Caco-2 (cell line): Measurements from ENCODE around the gene APBB1. TPM values are rescaled to one million over a fixed set of nuclear protein-coding genes. Genes with fewer than 3 reads are reported as not detected.
A peak's percentile ranks its signal among the peaks of the same experiment; 100 is the strongest.

ENCODE experiments used
- Bru-seq: library from RNA; stranded (reverse); fragments of 400-500 nt; gene quantifications from one replicate; lab custom pipeline; 2021; lab: Mats Ljungman, UMichigan
- BruChase-seq, 2 experiments: library from RNA; stranded (reverse); fragments of 400-500 nt; gene quantifications; one replicate each; lab custom pipeline; 2021; lab: Mats Ljungman, UMichigan
- BruUV-seq: library from RNA; stranded (reverse); fragments of 400-500 nt; replicated peaks from 2 replicates; lab custom pipeline; 2021; lab: Mats Ljungman, UMichigan
- CTCF ChIA-PET: fragments of 300-600 bp; sonication (Branson Sonifier 250); formaldehyde crosslinking; loops from one replicate; lab custom pipeline; 2022; ENCODE audit warnings: antibody characterized with exemption; lab: Charles Lee
- POLR2A ChIA-PET: fragments of 300-600 bp; sonication (Branson Sonifier 250); formaldehyde crosslinking; loops from one replicate; lab custom pipeline; 2022; ENCODE audit warnings: antibody characterized with exemption; lab: Charles Lee
- DNase-seq, 2 experiments: peaks; one replicate each; pipeline versions ENCODE4 v3.0.0 to v3.0.0-alpha.2; 2020 to 2022
- H3K27me3 ChIP-seq: replicated peaks from 2 replicates; pipeline ENCODE4 v1.6.0; 2011; ENCODE audit warnings: low read length; ENCODE audit not compliant: control insufficient read depth, insufficient read depth
- H3K36me3 ChIP-seq: 2 replicates; pipeline ENCODE4 v1.5.1; 2011; ENCODE audit warnings: low read length; ENCODE audit not compliant: control insufficient read depth, insufficient read depth
- H3K4me1 ChIP-seq: fragments of 250-450 bp; sonication (Bioruptor Pico); 2 replicates; pipeline ENCODE4 v1.5.1; 2020; ENCODE audit warnings: mild to moderate bottlenecking
- H3K4me3 ChIP-seq: 2 replicates; pipeline ENCODE4 v1.5.1; 2011; ENCODE audit warnings: low read depth, mild to moderate bottlenecking, control low read depth, low read length
- H3K9me3 ChIP-seq: fragments of 250-450 bp; sonication (Bioruptor Pico); 2 replicates; pipeline ENCODE4 v1.5.1; 2020; ENCODE audit warnings: mild to moderate bottlenecking, moderate library complexity
- H3K27ac Mint-ChIP-seq: one replicate; pipeline ENCODE4 v1.8.0; 2022; ENCODE audit warnings: mixed read lengths; ENCODE audit not compliant: unreplicated experiment
- H3K27me3 Mint-ChIP-seq: one replicate; pipeline ENCODE4 v1.8.0; 2022; ENCODE audit warnings: mixed read lengths; ENCODE audit not compliant: insufficient read depth, unreplicated experiment
- H3K36me3 Mint-ChIP-seq: one replicate; pipeline ENCODE4 v1.8.0; 2022; ENCODE audit warnings: mild to moderate bottlenecking, mixed read lengths; ENCODE audit not compliant: insufficient read depth, unreplicated experiment
- H3K4me1 Mint-ChIP-seq: one replicate; pipeline ENCODE4 v1.8.0; 2022; ENCODE audit warnings: low read depth, mixed read lengths; ENCODE audit not compliant: unreplicated experiment
- H3K4me3 Mint-ChIP-seq: one replicate; pipeline ENCODE4 v1.8.0; 2022; ENCODE audit warnings: mild to moderate bottlenecking, moderate library complexity, mixed read lengths; ENCODE audit not compliant: unreplicated experiment
- H3K9me3 Mint-ChIP-seq: one replicate; pipeline ENCODE4 v1.8.0; 2022; ENCODE audit warnings: mixed read lengths; ENCODE audit not compliant: unreplicated experiment
- intact Hi-C: fragments of 100-400 bp; cut with micrococcal nuclease; formaldehyde crosslinking; loops from one replicate; pipeline ENCODE4 v1.10.0; 2022; ENCODE audit not compliant: unreplicated experiment
- long read RNA-seq: library from polyadenylated mRNA; stranded (forward); transcript quantifications from one replicate; pipeline ENCODE4 v2.0.0, GENCODE V29; 2022
- total RNA-seq: library from RNA; stranded (reverse); gene quantifications from 2 replicates; pipeline ENCODE4 v1.2.3, GENCODE V29; 2022
- TF ChIP-seq, protein P1 (sequence below), 2 experiments: fragments of 200-600 bp in 1 of 2; IDR thresholded peaks; 1 replicate in 1 of 2; 2 replicates in 1 of 2; pipeline versions ENCODE4 v1.5.1 to v1.8.0; 2011 to 2022; ENCODE audit warnings: antibody characterized with exemption in 1 of 2, control low read depth in 1 of 2, inconsistent platforms in 1 of 2, low read depth in 1 of 2, low read length in 1 of 2, mild to moderate bottlenecking in 1 of 2, moderate library complexity in 1 of 2; ENCODE audit not compliant: insufficient read depth in 1 of 2, severe bottlenecking in 1 of 2, unreplicated experiment in 1 of 2

APBB1 gene
- total RNA-seq (37.8 and 39.0 TPM in 2 replicates), Bru-seq, nascent RNA (percentile 57 among the genes with signal in this experiment), BruChase-seq, experiment 1, labeled RNA remaining after a 2-hour chase (percentile 55 among the genes with signal in this experiment), BruChase-seq, experiment 2, labeled RNA remaining after a 6-hour chase (percentile 61 among the genes with signal in this experiment)
- long read RNA-seq, transcript APBB1-201 (14 exons, 2,636 nt): major isoform, 23 of 38 reads
- long read RNA-seq, partial matches to known transcripts: 4 of 38 reads
- long read RNA-seq, other reads (novel, unspliced or antisense): 9 of 38 reads

GRCh38 chr11:6419009-6419631 lies at the start of gene APBB1:
APBB1 (minus strand) TSS chr11:6419094; CDS start chr11:6411347, 7,747 bp downstream.
- Histone ChIP-seq H3K36me3 (no peaks in the 10 kb centered on the region), H3K27me3 (no peaks in the 10 kb centered on the region), H3K9me3 (no peaks in the 10 kb centered on the region), H3K4me1 (peaks cover 14% of the 10 kb centered on the region), H3K4me3 (peak within 1 kb of the TSS; percentile 81)
- TF ChIP-seq, protein P1, sequence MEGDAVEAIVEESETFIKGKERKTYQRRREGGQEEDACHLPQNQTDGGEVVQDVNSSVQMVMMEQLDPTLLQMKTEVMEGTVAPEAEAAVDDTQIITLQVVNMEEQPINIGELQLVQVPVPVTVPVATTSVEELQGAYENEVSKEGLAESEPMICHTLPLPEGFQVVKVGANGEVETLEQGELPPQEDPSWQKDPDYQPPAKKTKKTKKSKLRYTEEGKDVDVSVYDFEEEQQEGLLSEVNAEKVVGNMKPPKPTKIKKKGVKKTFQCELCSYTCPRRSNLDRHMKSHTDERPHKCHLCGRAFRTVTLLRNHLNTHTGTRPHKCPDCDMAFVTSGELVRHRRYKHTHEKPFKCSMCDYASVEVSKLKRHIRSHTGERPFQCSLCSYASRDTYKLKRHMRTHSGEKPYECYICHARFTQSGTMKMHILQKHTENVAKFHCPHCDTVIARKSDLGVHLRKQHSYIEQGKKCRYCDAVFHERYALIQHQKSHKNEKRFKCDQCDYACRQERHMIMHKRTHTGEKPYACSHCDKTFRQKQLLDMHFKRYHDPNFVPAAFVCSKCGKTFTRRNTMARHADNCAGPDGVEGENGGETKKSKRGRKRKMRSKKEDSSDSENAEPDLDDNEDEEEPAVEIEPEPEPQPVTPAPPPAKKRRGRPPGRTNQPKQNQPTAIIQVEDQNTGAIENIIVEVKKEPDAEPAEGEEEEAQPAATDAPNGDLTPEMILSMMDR (IDR thresholded peaks at IDR 0.05; ENCODE audit: insufficient read depth in 1 of 2, low read depth in 1 of 2, low read length in 1 of 2, severe bottlenecking in 1 of 2, unreplicated experiment in 1 of 2): peak in 1 of 2 experiments; percentile 13
- H3K27ac Mint-ChIP-seq: no peak within 1 kb of the TSS
- H3K27me3 Mint-ChIP-seq: peaks cover 2% of the 10 kb centered on the region
- peak in 1 of 2 experiments; percentile 75 for DNase-seq
- no peaks in the 10 kb centered on the region for H3K4me1 Mint-ChIP-seq
- intact Hi-C loops: loop anchor here (1.0 kb wide), 2 partner anchors 8 to 29 kb away; partner anchors contain the start of gene SMPD1
- H3K9me3 Mint-ChIP-seq: no peaks in the 10 kb centered on the region
- POLR2A ChIA-PET: interaction anchor here (0.5 to 2.3 kb wide), 10 partner anchors 9 to 264 kb away, joined by 3 to 8 read pairs (median 4); partner anchors contain the start of genes ARFIP2, MRPL17, SMPD1 and TAF10
- CTCF ChIA-PET: interaction anchor here (0.5 to 1.9 kb wide), 16 partner anchors 9 to 156 kb away, joined by 3 to 22 read pairs (median 3); partner anchors contain the start of gene SMPD1
- no peak within 1 kb of the TSS for H3K4me3 Mint-ChIP-seq
- BruUV-seq: no TSS peak
- H3K36me3 Mint-ChIP-seq: no peaks in the 10 kb centered on the region

DNA sequence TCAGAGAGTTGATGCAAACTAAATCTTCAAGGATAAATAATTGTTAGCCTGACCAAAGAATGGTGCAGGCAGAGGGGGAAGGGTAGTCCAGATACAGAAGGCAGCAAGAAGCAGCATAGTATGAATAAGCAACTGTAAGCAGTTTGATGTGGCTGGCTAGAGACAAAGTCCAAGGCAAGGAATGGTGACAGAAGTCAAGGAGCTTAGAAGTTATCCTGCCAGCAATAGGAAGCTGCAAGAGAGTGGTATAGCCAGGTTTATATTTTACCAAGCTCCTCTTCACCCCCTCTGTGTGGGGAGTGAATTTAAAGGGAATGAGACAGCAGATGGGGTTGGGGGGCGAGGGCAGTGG lies 40.2 kb upstream of the APBB1 start:
- TF ChIP-seq, protein P1 (IDR thresholded peaks at IDR 0.05; ENCODE audit: insufficient read depth in 1 of 2, low read depth in 1 of 2, low read length in 1 of 2, severe bottlenecking in 1 of 2, unreplicated experiment in 1 of 2): no peak
- H3K9me3 Mint-ChIP-seq: no peaks in the 10 kb centered on the region
- Histone ChIP-seq H3K9me3 (no peaks in the 10 kb centered on the region), H3K36me3 (peaks cover 8% of the 10 kb centered on the region), H3K27me3 (no peaks in the 10 kb centered on the region), H3K4me1 (peaks cover 33% of the 10 kb centered on the region), H3K4me3 (no peak overlapping the region)
- no peaks in the 10 kb centered on the region for H3K27me3 Mint-ChIP-seq
- ChIA-PET CTCF (interaction anchor here (0.8 to 2.0 kb wide), 5 partner anchors 15 to 96 kb away, joined by 3 to 9 read pairs (median 4); partner anchors contain the start of gene TRIM3), POLR2A (interaction anchor here (0.5 to 1.7 kb wide), 5 partner anchors 16 to 193 kb away, joined by 3 to 13 read pairs (median 4); partner anchors contain the start of genes ARFIP2, SMPD1 and TIMM10B)
- peak in 1 of 2 experiments; percentile 53 for DNase-seq
- no peak overlapping the region for H3K27ac Mint-ChIP-seq
- peaks cover 11% of the 10 kb centered on the region for H3K4me1 Mint-ChIP-seq
- no TSS peak for BruUV-seq
- H3K4me3 Mint-ChIP-seq: no peak overlapping the region
- peaks cover 15% of the 10 kb centered on the region for H3K36me3 Mint-ChIP-seq
- intact Hi-C loops: no loop called here
